Breast epithelium (tissue), 4 donors: ENCODE data around the gene RIPOR2. TPM values are rescaled to one million over a fixed set of nuclear protein-coding genes. Genes with fewer than 3 reads are reported as not detected.
"Not testable (repeated sequence)": the region's sequence is repeated elsewhere in the genome, so short reads cannot be mapped to it uniquely, and the experiment has no call there.

Source experiments
- DNase-seq, 2 donors: peaks; one replicate each; pipeline ENCODE4 v3.0.0-alpha.2; 2019; ENCODE audit warnings: low spot score in 2 of 2
- H3K27ac ChIP-seq, 2 donors: fragments of 200-600 bp; sonication (generic) in 1 of 2; one replicate each; pipeline ENCODE4 v1.5.1; 2016 to 2019; ENCODE audit warnings: mild to moderate bottlenecking in 1 of 2
- H3K27me3 ChIP-seq, 2 donors: fragments of 200-600 bp; sonication (generic) in 1 of 2; one replicate each; pipeline versions ENCODE4 v1.5.1 to v1.6.0; 2017 to 2019; ENCODE audit warnings: control low read depth in 1 of 2, mild to moderate bottlenecking in 1 of 2
- H3K36me3 ChIP-seq: fragments of 200-600 bp; one replicate; pipeline ENCODE4 v1.5.1; 2019
- H3K4me1 ChIP-seq, 2 donors: fragments of 200-600 bp; sonication (generic); one replicate each; pipeline ENCODE4 v1.5.1; 2016 to 2019; ENCODE audit warnings: control low read depth in 1 of 2
- H3K4me3 ChIP-seq, 3 donors: fragments of 200-600 bp; sonication (generic); 1 replicate in 2 of 3; 2 replicates in 1 of 3; pipeline ENCODE4 v1.5.1; 2016 to 2019; ENCODE audit warnings: mild to moderate bottlenecking in 3 of 3, moderate library complexity in 2 of 3
- H3K9me3 ChIP-seq, 2 donors: fragments of 200-600 bp; sonication (generic) in 1 of 2; one replicate each; pipeline ENCODE4 v1.5.1; 2016 to 2019; ENCODE audit warnings: control low read depth in 1 of 2
- POLR2A ChIP-seq: fragments of 450-650 bp; IDR thresholded peaks from one replicate; pipeline ENCODE4 v1.6.1; 2016; ENCODE audit warnings: antibody characterized with exemption, mild to moderate bottlenecking, moderate library complexity
- POLR2AphosphoS5 ChIP-seq, 3 donors: sonication (generic); formaldehyde crosslinking; IDR thresholded peaks; one replicate each; pipeline ENCODE4 v1.6.1; 2017; ENCODE audit warnings: antibody characterized with exemption in 3 of 3
- intact Hi-C: fragments of 100-400 bp; cut with DNase I; formaldehyde crosslinking; loops from one replicate; pipeline ENCODE4 v1.15.1; 2023; ENCODE audit warnings: low total_unique reads
- total RNA-seq, 3 donors: library from RNA; depleted of rRNA; stranded (reverse); fragments of >200 nt; gene quantifications; one replicate each; pipeline ENCODE4 v1.1.0, GENCODE V29; 2016
- TF ChIP-seq, protein P1 (sequence below), 3 donors: fragments of 450-650 bp; IDR thresholded peaks; one replicate each; pipeline ENCODE4 v1.5.1; 2016 to 2017; ENCODE audit warnings: antibody characterized with exemption in 3 of 3, mild to moderate bottlenecking in 3 of 3, moderate library complexity in 3 of 3

Gene RIPOR2
- total RNA-seq, 3 donors from 2014 or later: 13.8 to 70.5 (median 29.2) TPM

DNA sequence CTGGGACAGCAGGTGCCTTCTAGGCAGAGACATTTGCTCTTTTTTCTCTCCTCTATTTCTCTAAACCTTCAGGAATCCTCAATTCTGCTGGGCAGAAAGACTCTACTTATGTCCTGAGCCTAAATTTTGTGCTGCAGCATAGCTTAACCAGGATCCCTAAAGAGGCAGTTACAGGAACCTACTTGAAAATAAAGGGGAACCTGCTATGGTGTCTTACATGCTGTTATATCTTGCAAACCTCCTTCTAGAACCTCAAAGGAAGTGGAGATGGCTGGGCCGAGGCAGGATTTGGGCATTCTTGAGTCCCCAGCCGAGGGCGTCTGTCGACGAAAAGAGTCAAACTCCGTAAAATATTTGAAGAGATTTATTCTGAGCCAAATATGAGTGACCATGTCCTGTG, 178.1 kb downstream of the RIPOR2 start:
- intact Hi-C loops: no loop called here

DNA sequence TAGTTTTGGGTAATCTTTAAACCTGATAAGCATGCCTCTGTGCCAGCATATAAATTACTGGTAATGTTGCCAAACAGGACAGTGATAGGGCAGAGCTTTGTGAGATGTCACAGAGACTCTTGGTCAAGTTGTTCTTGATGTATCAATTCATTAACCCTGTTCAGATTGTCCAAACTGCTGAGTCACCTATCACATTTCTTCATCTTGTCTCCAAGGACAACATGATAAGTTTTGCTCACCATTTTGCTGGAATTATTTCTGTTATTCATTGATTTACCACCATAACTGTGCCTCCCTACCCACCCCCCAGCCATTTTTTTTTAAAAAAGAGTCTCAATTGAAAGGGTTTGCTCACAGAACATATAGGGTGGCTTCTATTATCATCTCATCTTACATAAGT, 180.5 kb downstream of the RIPOR2 start:
- intact Hi-C loops: no loop called here
- TF ChIP-seq POLR2A: no peak
- Histone ChIP-seq H3K27ac (no peak overlapping the region), H3K27me3 (no peaks in the 10 kb centered on the region), H3K36me3 (no peaks in the 10 kb centered on the region), H3K4me1 (no peaks in the 10 kb centered on the region), H3K9me3 (no peaks in the 10 kb centered on the region), H3K4me3 (no peak overlapping the region)
- no peak for DNase-seq

More for the DNA sequence above, 178.1 kb downstream of the RIPOR2 start:
- no peak for DNase-seq
- TF ChIP-seq POLR2A: no peak
- TF ChIP-seq, protein P1, sequence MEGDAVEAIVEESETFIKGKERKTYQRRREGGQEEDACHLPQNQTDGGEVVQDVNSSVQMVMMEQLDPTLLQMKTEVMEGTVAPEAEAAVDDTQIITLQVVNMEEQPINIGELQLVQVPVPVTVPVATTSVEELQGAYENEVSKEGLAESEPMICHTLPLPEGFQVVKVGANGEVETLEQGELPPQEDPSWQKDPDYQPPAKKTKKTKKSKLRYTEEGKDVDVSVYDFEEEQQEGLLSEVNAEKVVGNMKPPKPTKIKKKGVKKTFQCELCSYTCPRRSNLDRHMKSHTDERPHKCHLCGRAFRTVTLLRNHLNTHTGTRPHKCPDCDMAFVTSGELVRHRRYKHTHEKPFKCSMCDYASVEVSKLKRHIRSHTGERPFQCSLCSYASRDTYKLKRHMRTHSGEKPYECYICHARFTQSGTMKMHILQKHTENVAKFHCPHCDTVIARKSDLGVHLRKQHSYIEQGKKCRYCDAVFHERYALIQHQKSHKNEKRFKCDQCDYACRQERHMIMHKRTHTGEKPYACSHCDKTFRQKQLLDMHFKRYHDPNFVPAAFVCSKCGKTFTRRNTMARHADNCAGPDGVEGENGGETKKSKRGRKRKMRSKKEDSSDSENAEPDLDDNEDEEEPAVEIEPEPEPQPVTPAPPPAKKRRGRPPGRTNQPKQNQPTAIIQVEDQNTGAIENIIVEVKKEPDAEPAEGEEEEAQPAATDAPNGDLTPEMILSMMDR (IDR thresholded peaks at IDR 0.05): no peak
- no peak for TF ChIP-seq POLR2AphosphoS5 (IDR thresholded peaks at IDR 0.05)
- Histone ChIP-seq H3K36me3 (no peaks in the 10 kb centered on the region), H3K27me3 (no peaks in the 10 kb centered on the region), H3K4me1 (no peaks in the 10 kb centered on the region), H3K27ac (no peak overlapping the region), H3K4me3 (no peak overlapping the region), H3K9me3 (no peaks in the 10 kb centered on the region)

DNA sequence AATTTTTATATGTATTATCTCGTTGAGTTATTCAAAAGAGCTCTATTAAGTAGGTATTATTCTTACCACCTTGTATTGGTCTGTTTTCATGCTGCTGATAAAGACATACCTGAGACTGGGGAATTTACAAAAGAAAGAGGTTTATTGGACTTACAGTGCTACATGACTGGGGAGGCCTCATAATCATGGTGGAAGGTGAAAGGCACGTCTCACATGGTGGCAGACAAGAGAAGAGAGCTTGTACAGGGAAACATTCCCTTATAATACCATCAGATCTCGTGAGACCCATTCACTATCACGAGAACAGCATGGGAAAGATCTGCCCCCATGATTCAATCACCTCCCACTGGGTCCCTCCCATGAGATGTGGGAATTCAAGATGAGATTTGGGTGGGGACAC, 181.4 kb downstream of the RIPOR2 start:
- DNase-seq, H3K27me3 ChIP-seq, H3K27ac ChIP-seq, H3K36me3 ChIP-seq, intact Hi-C loops, H3K4me1 ChIP-seq, H3K4me3 ChIP-seq, H3K9me3 ChIP-seq: not testable (repeated sequence)

Other genes with a start within 250 kb of the RIPOR2 start
- 10 to 100 TPM; 57.0 to 86.1 (median 66.1) TPM for gene C6orf62, start 216.8 kb downstream of the RIPOR2 start, total RNA-seq
- gene GMNN, start 161.0 kb downstream of the RIPOR2 start, total RNA-seq: 10 to 100 TPM in 2 of 3 donors, 1 to 10 TPM in 1; 8.5 to 42.1 (median 27.2) TPM
- not detected for gene ARMH2, start 137.0 kb downstream of the RIPOR2 start, total RNA-seq